ENCODE results near the gene TEX101.

DNA sequence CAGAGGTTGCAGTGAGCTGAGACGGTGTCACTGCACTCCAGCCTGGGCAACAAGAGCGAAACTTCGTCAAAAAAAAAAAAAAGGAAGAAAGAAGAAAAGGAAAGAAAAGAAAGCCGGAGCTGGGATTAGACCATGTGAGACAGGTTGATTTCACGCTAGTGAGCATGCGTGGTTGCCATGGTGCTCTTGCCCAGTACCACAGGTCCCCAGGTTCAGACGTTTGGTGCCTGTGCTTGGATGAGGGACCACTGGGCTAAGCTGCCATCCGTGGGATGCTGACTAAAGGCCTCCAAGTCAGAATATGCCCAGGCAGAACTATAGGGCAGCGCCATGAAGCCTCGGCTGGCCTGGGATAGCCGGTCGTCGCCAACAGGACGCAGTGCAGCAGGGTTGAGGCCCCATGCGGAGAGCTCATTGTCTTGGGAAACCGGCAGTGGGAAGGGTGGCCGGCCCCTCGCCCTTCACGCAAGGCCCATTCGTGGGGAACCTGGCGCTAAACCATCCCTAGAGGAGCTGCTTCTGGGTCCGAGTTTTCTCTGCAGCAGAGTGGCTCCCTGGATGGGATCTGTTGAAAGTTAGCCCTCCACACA, 7.2 kb upstream of the TEX101 start:
- TF ChIP-seq, protein P1, sequence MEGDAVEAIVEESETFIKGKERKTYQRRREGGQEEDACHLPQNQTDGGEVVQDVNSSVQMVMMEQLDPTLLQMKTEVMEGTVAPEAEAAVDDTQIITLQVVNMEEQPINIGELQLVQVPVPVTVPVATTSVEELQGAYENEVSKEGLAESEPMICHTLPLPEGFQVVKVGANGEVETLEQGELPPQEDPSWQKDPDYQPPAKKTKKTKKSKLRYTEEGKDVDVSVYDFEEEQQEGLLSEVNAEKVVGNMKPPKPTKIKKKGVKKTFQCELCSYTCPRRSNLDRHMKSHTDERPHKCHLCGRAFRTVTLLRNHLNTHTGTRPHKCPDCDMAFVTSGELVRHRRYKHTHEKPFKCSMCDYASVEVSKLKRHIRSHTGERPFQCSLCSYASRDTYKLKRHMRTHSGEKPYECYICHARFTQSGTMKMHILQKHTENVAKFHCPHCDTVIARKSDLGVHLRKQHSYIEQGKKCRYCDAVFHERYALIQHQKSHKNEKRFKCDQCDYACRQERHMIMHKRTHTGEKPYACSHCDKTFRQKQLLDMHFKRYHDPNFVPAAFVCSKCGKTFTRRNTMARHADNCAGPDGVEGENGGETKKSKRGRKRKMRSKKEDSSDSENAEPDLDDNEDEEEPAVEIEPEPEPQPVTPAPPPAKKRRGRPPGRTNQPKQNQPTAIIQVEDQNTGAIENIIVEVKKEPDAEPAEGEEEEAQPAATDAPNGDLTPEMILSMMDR (IDR thresholded peaks at IDR 0.05): no peak
- no peak for TF ChIP-seq SIN3A (IDR thresholded peaks at IDR 0.05; ENCODE audit: borderline replicate concordance, insufficient read depth, low read depth, low read length)

Measured in Panc1 (cell line).